HFFc6 (cell line): ENCODE measurements around the gene PPOX. TPM values are rescaled to one million over a fixed set of nuclear protein-coding genes. Genes with fewer than 3 reads are reported as not detected.

Experiments used
- DNase-seq: peaks from one replicate; pipeline ENCODE4 v3.0.0-alpha.2; 2018
- H3K27ac Mint-ChIP-seq: 2 replicates; pipeline ENCODE4 v1.8.0; 2020; ENCODE audit warnings: mild to moderate bottlenecking, mixed read lengths
- H3K27me3 Mint-ChIP-seq: 2 replicates; pipeline ENCODE4 v1.8.0; 2021; ENCODE audit warnings: mild to moderate bottlenecking, moderate library complexity, mixed read lengths; ENCODE audit not compliant: insufficient read depth
- H3K36me3 Mint-ChIP-seq: 2 replicates; pipeline ENCODE4 v1.8.0; 2021; ENCODE audit warnings: low read depth, mixed read lengths
- H3K4me1 Mint-ChIP-seq: 2 replicates; pipeline ENCODE4 v1.8.0; 2020; ENCODE audit warnings: low read depth, mixed read lengths
- H3K4me3 Mint-ChIP-seq: 2 replicates; pipeline ENCODE4 v1.8.0; 2020; ENCODE audit warnings: mild to moderate bottlenecking, moderate library complexity, mixed read lengths
- H3K9me3 Mint-ChIP-seq: 2 replicates; pipeline ENCODE4 v1.8.0; 2020; ENCODE audit warnings: mild to moderate bottlenecking, mixed read lengths
- CTCF ChIP-seq: fragments of 200-600 bp; sonication (generic); IDR thresholded peaks from 2 replicates; pipeline ENCODE4 v1.5.0; 2021; ENCODE audit warnings: antibody characterized with exemption, mild to moderate bottlenecking
- total RNA-seq, 6 experiments: library from RNA; stranded (reverse); fragmentation: NEBNext Ultra II Directional; extraction: Animal tissue kit (Norgen Biotek cat#: 25700); gene quantifications; 2 replicates in 1 of 6; 3 replicates in 5 of 6; pipeline ENCODE4 v1.2.3, GENCODE V29; 2021

Gene PPOX
- total RNA-seq, 6 experiments from 2014 or later, result 11.8 to 15.2 (median 13.5) TPM

GRCh38 chr1:161139766-161140165 is 26.5 kb upstream of the PPOX start:
- DNase-seq, result peak; percentile 50
- no peaks in the 10 kb centered on the region for H3K27me3 Mint-ChIP-seq
- H3K4me1 Mint-ChIP-seq, result peaks cover 10% of the 10 kb centered on the region; the same call in 1 of the 2 replicates
- H3K9me3 Mint-ChIP-seq, result no peaks in the 10 kb centered on the region
- H3K4me3 Mint-ChIP-seq, result no peak overlapping the region
- peak; percentile 78 for TF ChIP-seq CTCF
- no peak overlapping the region for H3K27ac Mint-ChIP-seq
- H3K36me3 Mint-ChIP-seq, result 0 out of 2 replicates have a peak, but pooled peaks cover 4% of the 10 kb centered on the region

- no peak for DNase-seq
- H3K9me3 Mint-ChIP-seq, result no peaks in the 10 kb centered on the region
- no peak for TF ChIP-seq CTCF
- no peak overlapping the region for H3K4me3 Mint-ChIP-seq
- H3K4me1 Mint-ChIP-seq, result peaks cover 10% of the 10 kb centered on the region; the same call in 1 of the 2 replicates
- H3K27ac Mint-ChIP-seq, result no peak overlapping the region
- no peaks in the 10 kb centered on the region for H3K36me3 Mint-ChIP-seq
- no peaks in the 10 kb centered on the region for H3K27me3 Mint-ChIP-seq
Measured at GRCh38 chr1:161140755-161141400, 25.3 kb upstream of the PPOX start.

- Mint-ChIP-seq H3K27ac (no peak overlapping the region), H3K4me1 (no peaks in the 10 kb centered on the region), H3K27me3 (no peaks in the 10 kb centered on the region), H3K36me3 (no peaks in the 10 kb centered on the region), H3K4me3 (no peak overlapping the region), H3K9me3 (no peaks in the 10 kb centered on the region)
- TF ChIP-seq CTCF, result no peak
- DNase-seq, result no peak
Measured at GRCh38 chr1:161145832-161146231, 20.4 kb upstream of the PPOX start.

GRCh38 chr1:161153176-161153575 is 13.1 kb upstream of the PPOX start:
- peaks cover 20% of the 10 kb centered on the region; the same call in 1 of the 2 replicates for H3K36me3 Mint-ChIP-seq
- peak overlapping the region; percentile 96 for H3K4me3 Mint-ChIP-seq
- peak overlapping the region; percentile 99 for H3K27ac Mint-ChIP-seq
- peaks cover 18% of the 10 kb centered on the region for H3K4me1 Mint-ChIP-seq
- no peak for DNase-seq
- no peaks in the 10 kb centered on the region for H3K9me3 Mint-ChIP-seq
- no peaks in the 10 kb centered on the region for H3K27me3 Mint-ChIP-seq
- TF ChIP-seq CTCF, result no peak

GRCh38 chr1:161153682-161154337 is 12.4 kb upstream of the PPOX start, which contains the start of gene UFC1:
TSS of gene UFC1 (plus strand) at chr1:161153978. CDS start at chr1:161153998, 20 bp downstream.
- Mint-ChIP-seq H3K36me3 (peaks cover 21% of the 10 kb centered on the region; the same call in 1 of the 2 replicates), H3K27me3 (no peaks in the 10 kb centered on the region), H3K4me3 (peak within 1 kb of the TSS; percentile 96), H3K4me1 (peaks cover 22% of the 10 kb centered on the region), H3K27ac (peak within 1 kb of the TSS; percentile 99), H3K9me3 (no peaks in the 10 kb centered on the region)
- DNase-seq, result peak; percentile 92
- no peak for TF ChIP-seq CTCF
